H1 (cell line): ENCODE results near the gene SLX1B.
"Not testable (repeated sequence)": the region's sequence is repeated elsewhere in the genome, so short reads cannot be mapped to it uniquely, and the experiment has no call there.

Experiments used
- EZH2 ChIP-seq: fragments of 200-600 bp; sonication (generic); IDR thresholded peaks from 2 replicates; pipeline ENCODE4 v1.7.1; 2012; ENCODE audit warnings: low read depth, mild to moderate bottlenecking, moderate library complexity, low read length, inconsistent platforms; ENCODE audit not compliant: severe bottlenecking
- GABPA ChIP-seq: IDR thresholded peaks from 2 replicates; pipeline ENCODE4 v1.6.1; 2011; ENCODE audit warnings: mild to moderate bottlenecking, low read length, moderate library complexity, borderline replicate concordance; ENCODE audit not compliant: insufficient read depth
- HDAC2 ChIP-seq, 2 experiments: fragments of 300-600 bp in 1 of 2; sonication (generic) in 1 of 2; IDR thresholded peaks; 2 replicates each; pipeline ENCODE4 v1.6.1; 2011 to 2012; ENCODE audit warnings: low read depth in 2 of 2, low read length in 2 of 2, mild to moderate bottlenecking in 2 of 2, moderate library complexity in 2 of 2, borderline replicate concordance in 1 of 2, inconsistent platforms in 1 of 2
- KDM4A ChIP-seq: IDR thresholded peaks from one replicate; pipeline ENCODE4 v1.7.1; 2012; ENCODE audit warnings: low read depth, mild to moderate bottlenecking, moderate library complexity, low read length, inconsistent platforms; ENCODE audit not compliant: severe bottlenecking
- MAFK ChIP-seq: IDR thresholded peaks from 2 replicates; pipeline ENCODE4 v1.6.1; 2012; ENCODE audit warnings: low read depth, mild to moderate bottlenecking, improper control_type of control experiment, low read length
- POLR2A ChIP-seq, 2 experiments: IDR thresholded peaks; 1 replicate in 1 of 2; 2 replicates in 1 of 2; pipeline ENCODE4 v1.6.1; 2011; ENCODE audit warnings: low read depth in 2 of 2, low read length in 2 of 2, mild to moderate bottlenecking in 2 of 2; ENCODE audit errors: control extremely low read depth in 1 of 2
- TF ChIP-seq, protein P1 (sequence below), 3 experiments: IDR thresholded peaks; 1 replicate in 2 of 3; 2 replicates in 1 of 3; pipeline versions ENCODE4 v1.5.1 to v1.6.1; 2011; ENCODE audit warnings: low read length in 3 of 3, mild to moderate bottlenecking in 3 of 3, inconsistent platforms in 2 of 3, low read depth in 1 of 3, moderate library complexity in 1 of 3; ENCODE audit not compliant: insufficient read depth in 1 of 3; ENCODE audit errors: control extremely low read depth in 1 of 3

DNA sequence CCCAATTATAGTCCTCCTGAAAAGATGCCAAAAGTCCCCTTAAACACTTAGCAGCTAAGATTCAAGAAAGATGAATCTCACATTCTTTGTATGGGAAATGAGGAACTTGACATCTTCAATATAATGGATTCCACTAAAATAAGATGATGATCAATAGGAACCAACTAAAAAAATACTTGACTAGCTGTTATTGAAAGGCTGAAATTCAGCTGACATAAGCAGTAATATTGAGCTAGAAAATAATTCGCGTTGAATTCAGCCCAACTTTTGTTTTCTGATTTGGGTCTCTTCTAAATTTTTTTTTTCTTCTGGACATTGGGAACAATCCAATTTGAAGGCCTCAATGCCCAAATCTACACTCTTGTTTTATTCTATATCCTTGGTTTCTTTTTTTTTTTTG, 30.7 kb upstream of the SLX1B start:
- not testable (repeated sequence) for TF ChIP-seq HDAC2 (IDR thresholded peaks at IDR 0.05; ENCODE audit: borderline replicate concordance in 1 of 2, low read depth in 2 of 2, low read length in 2 of 2); GABPA; KDM4A; EZH2; POLR2A (IDR thresholded peaks at IDR 0.05; ENCODE audit: control extremely low read depth in 1 of 2, low read depth in 2 of 2, low read length in 2 of 2); MAFK
- TF ChIP-seq, protein P1, sequence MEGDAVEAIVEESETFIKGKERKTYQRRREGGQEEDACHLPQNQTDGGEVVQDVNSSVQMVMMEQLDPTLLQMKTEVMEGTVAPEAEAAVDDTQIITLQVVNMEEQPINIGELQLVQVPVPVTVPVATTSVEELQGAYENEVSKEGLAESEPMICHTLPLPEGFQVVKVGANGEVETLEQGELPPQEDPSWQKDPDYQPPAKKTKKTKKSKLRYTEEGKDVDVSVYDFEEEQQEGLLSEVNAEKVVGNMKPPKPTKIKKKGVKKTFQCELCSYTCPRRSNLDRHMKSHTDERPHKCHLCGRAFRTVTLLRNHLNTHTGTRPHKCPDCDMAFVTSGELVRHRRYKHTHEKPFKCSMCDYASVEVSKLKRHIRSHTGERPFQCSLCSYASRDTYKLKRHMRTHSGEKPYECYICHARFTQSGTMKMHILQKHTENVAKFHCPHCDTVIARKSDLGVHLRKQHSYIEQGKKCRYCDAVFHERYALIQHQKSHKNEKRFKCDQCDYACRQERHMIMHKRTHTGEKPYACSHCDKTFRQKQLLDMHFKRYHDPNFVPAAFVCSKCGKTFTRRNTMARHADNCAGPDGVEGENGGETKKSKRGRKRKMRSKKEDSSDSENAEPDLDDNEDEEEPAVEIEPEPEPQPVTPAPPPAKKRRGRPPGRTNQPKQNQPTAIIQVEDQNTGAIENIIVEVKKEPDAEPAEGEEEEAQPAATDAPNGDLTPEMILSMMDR (IDR thresholded peaks at IDR 0.05; ENCODE audit: control extremely low read depth in 1 of 3, insufficient read depth in 1 of 3, low read depth in 1 of 3, low read length in 3 of 3), result not testable (repeated sequence)
